Activated CD4-positive, alpha-beta T cell treated with anti-CD3 and anti-CD28 coated beads, Interleukin-2, amount 50 U/mL, for 48 hours (primary cell): ENCODE results near the gene TTYH3.
A peak's percentile ranks its signal among the peaks of the same experiment; 100 is the strongest.
"Not testable (repeated sequence)": the region's sequence is repeated elsewhere in the genome, so short reads cannot be mapped to it uniquely, and the experiment has no call there.

Source experiments
- DNase-seq, 2 experiments: peaks; one replicate each; pipeline ENCODE4 v3.0.0-alpha.2; 2020

TTYH3 gene

DNA sequence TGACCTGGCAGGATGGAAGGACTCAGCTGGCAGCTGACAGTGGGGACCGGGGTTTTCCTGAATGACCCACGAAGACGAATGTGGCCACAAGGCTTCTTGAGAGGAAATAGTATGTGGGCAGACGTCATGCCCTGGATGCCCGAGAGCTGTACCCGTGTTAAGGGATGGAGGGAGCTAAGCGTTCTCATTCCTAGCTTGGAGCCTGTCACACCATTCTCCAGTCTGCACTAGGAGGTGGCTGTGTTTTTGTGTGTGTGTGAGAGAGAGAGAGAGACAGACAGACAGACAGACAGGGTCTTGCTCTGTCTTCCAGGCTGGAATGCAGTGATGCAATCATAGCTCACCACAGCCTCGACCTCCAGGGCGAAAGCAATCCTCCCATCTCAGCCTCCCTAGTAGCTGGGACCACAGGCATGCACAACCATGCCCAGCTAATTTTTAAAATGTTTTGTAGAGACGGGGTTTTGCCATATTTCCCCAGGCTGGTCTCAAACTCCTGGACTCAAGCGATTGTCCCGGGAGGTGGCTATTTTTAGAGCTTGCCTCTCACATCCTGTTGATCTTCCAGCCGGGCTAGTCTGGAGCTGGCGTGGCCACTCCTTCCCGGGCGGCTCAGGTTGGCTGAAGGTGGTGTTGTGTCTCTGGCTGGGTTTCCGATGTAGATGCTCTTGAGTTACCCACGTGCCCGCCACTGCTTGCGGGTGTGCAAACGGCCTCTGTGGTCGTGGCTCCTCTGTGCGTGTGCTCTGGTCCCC, 58.3 kb downstream of the TTYH3 start:
- DNase-seq = no peak

DNA sequence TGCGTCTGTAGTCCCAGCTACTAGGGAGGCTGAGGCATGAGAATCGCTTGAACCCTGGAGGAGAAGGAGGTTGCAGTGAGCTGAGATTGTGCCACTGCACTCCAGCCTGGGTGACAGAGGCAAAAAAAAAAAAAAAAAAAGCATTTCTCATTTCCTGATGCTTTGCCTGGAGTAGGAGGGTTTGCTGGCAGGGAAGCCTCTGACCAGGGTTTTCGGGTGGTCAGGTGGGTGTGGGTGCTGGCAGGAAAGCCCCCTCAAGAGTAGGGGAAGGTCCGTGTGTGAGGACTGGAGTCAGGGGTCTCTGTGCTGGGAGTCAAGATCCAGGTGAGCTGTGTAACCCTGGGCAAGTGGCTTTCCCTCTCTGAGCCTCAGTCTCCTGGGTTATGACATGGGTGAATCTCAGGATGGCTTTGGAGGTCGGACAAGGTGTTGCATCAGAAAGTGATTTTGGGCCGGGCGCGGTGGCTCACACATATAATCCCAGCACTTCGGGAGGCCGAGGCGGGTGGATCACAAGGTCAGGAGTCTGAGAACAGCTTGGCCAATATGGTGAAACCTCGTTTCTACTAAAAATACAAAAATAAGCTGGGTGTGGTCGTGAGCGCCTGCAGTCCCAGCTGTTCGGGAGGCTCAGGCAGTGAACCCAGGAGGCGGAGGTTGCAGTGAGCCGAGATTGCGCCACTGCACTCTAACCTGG, 59.4 kb downstream of the TTYH3 start:
- DNase-seq = no peak

DNA sequence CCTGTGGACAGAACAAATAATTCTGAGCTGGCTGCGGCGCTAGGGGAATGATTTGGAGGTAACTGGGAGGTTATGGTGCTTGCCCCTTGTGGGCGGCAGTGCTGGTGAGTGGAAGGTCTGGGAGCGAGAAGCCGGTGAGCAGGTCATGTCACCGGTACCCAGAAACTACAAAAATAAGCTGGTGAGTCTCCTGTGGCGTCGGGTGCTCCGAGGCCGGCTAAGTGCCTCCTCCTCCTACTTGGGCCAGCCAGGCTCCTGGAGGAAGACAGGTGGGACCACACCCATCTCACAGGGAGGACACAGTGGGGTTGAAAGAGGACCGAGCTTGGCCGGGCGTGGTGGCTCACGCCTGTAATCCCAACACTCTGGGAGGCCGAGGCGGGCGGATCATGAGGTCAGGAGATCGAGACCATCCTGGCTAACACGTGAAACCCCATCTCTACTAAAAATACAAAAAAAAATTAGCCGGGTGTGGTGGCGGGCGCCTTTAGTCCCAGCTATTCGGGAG, 60.2 kb downstream of the TTYH3 start:
- DNase-seq = not testable (repeated sequence)

DNA sequence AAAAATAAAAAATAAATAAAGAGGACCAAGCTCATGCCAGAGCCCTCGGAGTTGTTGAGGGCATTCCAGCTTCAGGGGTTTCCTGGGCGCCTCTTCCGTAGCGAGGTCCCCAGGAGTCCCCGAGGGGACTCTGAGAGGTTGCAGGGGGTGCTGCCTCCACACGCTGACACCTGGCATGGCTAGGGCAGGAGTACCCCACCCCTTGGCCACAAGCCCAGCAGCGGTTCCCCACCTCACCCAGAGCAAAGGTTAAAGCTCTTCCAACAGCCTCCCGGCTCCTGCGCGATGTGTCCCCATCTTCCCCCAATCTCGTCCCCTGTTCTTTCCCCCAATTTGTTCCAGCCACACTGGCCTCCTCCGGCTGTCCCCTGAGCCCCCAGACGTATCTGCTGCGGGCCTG, 60.8 kb downstream of the TTYH3 start:
- DNase-seq = no peak

DNA sequence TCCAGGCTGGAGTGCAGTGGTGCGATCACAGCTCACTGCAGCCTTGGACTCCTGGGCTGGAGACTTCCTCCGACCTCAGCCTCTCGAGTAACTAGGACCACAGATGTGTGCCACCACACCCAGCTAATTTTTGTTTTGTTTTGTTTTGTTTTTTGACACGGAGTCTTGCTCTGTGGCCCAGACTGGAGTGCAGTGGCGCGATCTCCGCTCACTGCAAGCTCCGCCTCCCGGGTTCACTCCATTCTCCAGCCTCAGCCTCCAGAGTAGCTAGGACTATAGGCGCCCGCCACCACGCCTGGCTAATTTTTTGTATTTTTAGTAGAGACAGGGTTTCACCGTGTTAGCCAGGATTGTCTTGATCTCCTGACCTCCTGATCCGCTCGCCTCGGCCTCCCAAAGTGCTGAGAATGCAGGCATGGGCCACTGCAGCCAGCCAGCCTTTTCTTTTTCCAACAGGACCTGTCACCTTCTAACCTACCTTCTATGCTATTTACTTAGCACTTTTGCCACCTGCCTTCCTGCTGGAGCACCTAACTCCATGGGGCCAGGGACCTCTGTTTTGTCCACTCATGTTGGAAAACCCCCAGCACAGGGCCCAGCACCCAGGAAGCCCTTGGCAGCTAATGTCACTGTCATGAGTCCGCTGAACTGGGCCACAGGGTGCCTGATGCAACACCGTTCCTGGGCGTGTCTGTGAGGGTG, 61.8 kb downstream of the TTYH3 start:
- DNase-seq = not testable (repeated sequence)

DNA sequence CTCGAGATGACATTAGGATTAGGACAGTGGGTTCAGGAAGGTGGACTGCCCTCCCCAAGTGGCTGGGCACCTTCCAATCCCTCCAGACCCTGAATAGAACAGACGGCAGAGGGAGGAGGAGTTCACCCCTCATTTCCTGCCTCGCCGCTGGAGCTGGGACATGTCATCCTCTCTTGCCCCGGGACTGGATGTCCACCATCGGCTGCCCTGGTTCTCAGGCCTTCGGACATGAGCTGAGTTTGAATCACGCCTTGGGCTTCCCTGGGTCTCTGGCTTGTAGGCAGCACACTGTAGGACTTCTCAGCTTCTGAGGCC, 62.3 kb downstream of the TTYH3 start:
- not testable (repeated sequence) for DNase-seq

DNA sequence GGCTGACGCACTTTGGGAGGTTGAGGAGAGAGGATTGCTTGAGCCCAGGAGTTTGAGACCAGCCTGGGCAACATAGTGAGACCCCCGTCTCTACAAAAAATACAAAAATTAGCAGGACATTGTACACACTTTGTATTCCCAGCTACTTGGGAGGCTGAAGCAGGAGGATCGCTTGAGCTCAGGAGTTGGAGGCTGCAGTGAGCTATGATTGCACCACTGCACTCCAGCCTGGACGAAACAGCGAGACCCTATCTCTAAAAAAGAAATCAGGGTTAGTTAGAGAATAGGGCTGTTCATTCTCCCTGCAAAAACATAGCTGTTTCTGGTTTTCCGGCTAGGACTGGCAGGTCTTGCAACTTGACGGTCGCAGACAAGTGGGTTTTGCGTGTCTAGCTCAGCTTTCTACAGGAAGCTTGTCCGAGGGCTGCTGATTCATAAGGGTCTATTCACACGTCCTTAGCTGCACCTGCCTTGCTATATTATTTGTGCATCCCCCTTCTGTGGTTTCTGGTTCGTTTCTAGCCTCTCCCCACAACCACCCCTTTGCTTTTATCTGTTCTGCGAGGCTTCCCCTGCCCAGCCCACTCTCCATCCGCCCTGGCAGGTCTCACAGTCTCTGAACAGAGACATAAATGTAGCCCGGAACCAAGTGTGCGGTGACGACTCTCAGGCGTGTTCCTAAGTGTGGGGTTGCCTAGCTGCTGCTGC, 66.9 kb downstream of the TTYH3 start:
- DNase-seq = peak; percentile 45 to 62

DNA sequence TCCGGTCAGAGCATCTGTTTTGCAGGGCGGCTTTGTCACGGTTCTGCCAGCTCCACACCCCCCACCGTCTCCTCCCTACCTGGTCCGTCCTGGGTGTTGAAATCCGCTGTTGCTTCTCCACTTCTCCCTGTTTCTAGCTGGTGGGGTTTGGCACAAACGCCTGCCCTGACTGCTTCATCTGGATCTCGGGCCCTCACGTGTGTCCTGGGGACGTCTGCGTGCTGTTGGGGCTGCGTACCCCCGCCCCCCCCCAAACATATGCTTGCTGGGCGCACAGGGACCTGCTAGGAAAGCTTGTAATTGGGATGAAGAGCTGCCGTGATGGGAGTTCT, 67.5 kb downstream of the TTYH3 start:
- DNase-seq = no peak

DNA sequence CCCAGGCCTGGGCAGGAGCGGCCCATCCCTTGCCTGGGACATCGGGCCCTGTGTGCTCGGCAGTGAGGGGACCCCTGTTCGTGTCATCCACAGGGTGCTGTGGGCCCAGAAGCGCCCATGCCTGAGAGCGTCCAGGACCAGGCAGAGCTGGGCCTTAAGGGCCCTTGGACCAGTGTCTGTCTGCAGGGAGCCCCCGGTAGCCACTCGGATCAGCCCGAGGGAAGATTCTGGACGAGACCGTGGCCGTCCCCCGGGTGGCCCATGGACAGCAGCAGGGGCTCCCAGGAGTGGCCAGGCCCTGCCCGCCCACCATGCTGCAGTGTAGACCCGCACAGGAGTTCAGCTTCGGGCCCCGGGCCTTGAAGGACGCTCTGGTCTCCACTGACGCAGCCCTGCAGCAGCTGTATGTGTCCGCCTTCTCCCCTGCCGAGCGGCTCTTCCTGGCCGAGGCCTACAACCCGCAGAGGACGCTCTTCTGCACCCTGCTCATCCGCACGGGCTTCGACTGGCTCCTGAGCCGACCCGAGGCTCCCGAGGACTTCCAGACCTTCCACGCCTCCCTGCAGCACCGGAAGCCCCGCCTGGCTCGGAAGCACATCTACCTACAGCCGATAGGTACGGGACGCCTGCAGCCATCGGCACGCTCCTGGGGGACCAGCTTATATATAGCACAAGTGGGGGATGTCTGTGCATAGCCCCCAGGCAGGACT, 68.5 kb downstream of the TTYH3 start:
- no peak for DNase-seq

DNA sequence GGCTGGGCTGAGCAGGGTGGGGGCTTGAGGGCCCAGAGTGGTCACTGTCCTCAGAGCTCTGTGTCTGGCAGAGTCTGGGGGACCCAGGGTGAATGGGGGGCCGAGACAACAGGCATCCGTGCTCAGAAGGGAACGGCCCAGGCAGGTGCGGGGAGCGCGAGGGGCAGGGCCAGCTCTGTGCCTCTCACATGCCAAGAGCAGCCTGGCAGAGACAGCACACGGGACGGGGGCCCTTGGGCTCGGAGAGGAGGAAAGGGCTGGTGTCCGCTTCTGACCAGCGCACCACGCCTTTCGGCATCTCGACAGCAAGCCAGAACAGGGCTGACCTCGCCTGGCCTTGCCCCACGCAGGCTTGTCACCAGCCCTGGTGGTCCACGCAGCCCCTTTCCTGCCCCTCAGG, 69.6 kb downstream of the TTYH3 start:
- DNase-seq = no peak

DNA sequence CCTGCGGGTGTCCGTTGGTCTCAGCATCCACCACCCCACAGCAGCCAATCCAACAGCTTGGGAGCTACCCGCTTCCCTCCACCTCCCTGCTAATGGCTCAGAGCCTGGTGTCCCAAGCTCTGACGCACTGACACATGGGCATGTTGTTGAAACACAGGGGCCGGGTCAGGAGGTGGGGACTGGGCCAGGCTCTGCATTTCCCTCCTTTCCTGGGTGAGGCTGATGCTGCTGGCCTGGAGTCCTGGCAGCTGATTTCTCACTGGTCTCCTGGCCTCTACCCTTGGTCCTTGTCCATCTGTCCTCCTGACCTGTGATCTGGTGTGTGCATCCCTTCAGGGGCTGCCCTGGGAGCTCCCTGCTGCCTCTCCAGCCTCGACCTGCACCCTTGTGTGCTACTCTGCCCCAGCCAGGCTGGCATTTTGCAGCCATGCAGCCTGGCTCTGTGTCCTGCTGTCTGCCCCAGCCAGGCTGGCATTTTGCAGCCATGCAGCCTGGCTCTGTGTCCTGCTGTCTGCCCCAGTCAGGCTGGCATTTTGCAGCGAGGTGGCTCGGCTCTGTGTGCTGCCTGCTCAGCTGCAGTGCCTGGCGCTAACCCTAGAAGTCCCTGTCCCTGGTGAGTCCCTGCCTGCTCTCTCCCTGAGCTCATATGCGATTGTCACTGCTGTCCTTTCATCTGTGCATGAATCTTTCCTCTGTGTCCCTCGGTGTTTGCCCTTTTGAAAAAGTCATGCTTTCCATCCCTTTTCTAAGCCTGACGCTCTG, 70.2 kb downstream of the TTYH3 start:
- DNase-seq = no peak

DNA sequence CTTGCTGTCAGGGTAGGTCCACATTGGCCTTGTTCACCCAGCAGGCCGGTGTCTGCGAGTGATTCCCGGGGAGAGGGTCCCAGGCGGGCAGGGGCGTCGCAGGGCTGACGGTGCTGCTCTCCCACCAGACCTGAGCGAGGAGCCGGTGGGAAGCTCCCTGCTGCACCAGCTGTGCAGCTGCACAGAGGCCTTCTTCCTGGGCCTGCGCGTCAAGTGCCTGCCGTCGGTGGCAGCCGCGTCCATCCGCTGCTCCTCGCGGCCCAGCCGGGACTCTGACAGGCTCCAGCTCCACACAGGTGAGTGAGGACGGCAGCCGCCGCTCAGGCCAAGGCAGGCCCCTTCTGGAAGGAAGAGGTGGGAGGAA, 70.8 kb downstream of the TTYH3 start:
- DNase-seq = no peak

DNA sequence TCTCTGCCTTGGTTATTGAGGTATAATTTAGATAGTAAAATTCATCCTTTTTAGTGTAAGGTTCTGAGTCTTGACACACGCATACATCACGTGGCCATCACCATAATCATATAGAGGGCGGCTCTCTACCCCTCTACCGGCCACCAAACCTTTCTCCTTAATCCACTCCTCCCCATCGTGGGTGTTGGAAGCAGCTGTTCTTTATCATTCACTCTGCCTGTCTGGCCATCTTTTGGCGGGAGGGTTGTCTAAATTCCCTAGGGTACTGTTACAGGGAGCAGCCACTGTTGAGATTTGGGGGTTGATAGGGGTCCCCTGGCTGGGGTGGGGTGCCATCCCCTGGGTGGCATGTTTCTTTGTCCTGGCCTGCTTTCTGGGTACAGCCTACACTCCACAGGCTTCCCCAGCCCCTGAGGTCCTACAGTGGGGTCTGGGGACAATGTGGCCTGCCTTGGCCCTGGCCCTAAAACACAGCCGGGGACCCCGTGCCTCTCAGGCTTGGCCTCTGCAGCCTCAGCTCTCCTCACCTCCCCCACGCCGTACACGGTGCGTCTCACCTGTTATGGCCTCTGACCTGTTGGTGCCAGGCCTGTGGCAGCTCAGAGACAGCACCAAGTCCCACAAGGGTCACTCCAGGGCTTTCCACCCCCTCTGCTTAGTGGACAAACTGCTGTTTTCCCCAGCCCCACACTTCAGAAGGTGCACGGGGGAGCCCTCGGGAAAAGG, 73.7 kb downstream of the TTYH3 start:
- no peak for DNase-seq

DNA sequence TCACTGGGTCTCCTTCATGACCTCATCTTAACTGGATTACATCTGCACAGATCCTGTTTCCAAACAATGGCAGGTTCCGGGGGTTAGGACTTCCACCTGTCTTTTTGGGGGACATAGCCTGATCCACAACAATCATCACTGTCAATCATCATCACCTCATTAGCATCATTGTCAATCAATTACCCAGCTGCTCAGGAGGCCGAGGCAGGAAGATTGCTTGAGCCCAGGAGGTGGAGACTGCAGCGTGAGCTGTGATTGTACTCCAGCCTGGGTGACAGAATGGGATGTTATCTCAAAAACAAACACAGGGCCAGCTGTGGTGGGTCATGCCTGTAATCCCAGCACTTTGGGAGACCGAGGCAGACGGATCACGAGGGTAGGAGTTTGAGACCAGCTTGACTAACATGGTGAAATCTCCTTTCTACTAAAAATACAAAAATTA, 74.9 kb downstream of the TTYH3 start:
- no peak for DNase-seq

DNA sequence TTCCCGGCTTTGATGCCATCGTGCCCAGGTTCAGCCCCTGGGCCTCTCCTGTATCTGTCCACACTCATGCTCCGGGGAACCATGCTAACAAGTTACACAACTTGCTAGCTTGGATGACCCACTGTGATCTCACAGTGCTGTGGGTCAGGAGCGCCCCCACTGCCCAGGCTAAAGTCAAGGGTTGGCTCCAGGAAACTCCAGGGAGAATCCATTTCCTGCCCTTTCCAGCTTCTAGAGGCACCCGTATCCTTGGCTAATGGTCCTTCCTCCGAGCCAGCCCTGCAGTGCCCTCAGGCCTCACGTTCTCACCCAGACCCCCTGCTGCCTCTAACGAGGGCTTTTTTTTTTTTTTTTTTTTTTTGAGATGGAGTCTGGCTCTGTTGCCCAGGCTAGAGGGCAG, 75.7 kb downstream of the TTYH3 start:
- DNase-seq = no peak

DNA sequence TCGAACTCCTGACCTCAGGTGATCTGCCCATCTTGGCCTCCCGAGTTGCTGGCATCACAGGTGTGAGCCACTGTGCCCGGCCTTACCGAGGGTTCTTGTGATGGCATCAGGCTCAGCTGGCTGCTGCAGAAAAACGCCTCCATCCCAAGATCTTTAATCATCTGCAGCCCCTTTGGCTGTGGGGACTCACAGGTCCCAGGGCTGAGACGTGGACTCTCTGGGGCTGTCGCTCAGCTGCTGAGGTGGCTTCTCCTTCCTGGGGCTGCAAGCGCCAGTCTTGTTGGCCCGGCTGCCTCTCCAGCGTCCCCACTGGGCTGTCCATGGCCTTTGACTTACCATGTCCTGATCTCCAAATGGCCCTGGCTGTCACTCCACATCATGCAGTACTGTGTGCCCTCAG, 76.3 kb downstream of the TTYH3 start:
- no peak for DNase-seq

DNA sequence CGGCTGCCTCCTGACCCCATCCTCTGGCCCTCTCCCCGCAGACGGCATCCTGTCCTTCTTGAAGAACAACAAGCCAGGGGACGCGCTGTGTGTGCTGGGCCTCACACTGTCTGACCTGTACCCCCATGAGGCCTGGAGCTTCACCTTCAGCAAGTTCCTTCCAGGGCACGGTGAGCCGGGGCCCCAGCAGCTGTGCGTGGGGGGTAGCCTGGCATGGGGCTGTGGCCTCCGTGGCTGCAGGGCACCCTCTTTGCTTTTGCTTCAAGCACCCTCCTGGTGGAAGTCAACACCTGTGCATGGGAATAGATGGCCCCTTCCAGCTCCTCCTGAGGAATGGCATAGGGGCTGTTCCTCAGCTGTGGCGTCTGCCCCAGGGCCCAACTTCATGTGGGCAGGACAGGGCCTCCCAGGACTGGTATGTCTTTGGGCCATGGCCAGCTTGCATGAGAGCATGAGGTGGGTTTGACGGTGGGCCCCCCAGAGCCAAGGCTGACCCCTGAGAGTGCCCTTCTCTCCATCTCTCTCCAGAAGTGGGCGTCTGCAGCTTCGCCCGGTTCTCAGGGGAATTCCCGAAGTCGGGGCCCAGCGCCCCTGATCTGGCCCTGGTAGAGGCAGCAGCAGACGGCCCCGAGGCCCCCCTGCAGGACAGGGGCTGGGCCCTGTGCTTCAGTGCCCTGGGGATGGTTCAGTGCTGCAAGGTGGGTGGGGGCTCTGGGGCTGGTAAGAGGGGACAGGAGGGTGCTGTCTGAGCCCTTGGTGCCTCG, 76.9 kb downstream of the TTYH3 start:
- DNase-seq = no peak

DNA sequence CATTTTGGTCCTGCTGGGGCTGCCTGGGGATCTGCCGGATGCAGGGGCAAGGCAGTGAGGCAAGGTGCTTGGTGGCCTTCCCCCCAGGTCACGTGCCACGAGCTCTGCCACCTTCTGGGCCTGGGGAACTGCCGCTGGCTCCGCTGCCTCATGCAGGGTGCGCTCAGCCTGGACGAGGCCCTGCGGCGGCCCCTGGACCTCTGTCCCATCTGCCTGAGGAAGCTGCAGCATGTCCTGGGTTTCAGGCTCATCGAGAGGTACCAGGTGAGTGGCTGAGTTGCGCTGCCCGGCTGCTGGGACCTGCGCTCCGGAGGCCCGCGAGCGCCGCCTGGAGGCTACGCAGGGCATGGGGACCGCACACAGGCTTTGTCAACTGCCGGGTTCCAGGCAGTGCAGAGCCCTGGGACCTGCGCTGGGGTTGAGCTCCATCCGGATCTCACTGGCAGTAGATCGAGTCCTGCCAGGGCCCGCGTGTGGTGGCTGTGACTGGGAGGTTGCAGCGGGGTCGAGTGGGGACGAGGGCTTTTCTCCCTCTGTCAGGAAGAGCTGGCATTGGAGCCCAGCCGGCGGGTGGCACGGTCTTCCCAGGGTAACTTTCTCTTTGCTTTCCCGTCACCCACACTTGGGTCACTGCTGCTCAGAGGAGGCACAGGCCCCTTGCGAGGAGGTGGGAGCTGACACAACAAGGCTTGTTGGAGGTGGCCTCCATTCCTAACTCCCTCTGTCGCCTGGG, 77.9 kb downstream of the TTYH3 start:
- DNase-seq = peak; percentile 81 to 86

DNA sequence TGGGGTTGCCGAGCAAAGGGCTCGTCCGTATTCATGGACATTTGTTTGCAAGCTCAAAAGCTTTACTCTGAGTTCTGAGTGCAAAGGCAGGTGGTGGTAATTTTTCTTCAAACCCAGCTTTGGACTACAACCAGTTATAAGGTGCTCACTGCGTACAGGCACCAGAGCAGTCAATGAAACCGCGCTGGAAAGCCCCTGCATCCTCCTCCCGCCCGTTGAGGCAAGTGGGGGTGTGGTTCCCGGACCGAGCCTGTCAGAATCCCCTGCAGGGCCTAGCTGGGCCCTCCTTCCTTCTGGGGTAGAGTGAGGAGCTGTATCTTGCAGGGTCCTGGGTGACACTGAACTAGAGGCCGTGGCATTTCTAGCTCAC, 78.5 kb downstream of the TTYH3 start:
- DNase-seq = peak; percentile 53 to 70
